Adipose tissue (tissue), 3 donors: ENCODE measurements around the gene SPHK1. TPM values are rescaled to one million over a fixed set of nuclear protein-coding genes. Genes with fewer than 3 reads are reported as not detected.

Experiments
- H3K27ac ChIP-seq: one replicate; pipeline ENCODE4 v1.5.1; 2013; ENCODE audit warnings: low read depth, low read length
- WGBS, 3 donors: extraction: QIAGEN DNeasy Blood & Tissue Kit; methylation state at CpG; one replicate each; pipeline ENCODE4 v1.1.7; 2013; 5-methylcytosine and 5-hydroxymethylcytosine counted together
- polyA plus RNA-seq, 3 donors: library from polyadenylated mRNA; stranded (reverse); fragments of 200-250 nt; gene quantifications; one replicate each; pipeline ENCODE4 v1.2.3, GENCODE V29; 2013
- donor health status: healthy with polysubstance abuse.
- donor health status: Bipolar disorder and iron deficiency.
- donor health status: healthy.

SPHK1 gene
- polyA plus RNA-seq, 3 donors: 8.4 to 33.0 (median 15.5) TPM

DNA sequence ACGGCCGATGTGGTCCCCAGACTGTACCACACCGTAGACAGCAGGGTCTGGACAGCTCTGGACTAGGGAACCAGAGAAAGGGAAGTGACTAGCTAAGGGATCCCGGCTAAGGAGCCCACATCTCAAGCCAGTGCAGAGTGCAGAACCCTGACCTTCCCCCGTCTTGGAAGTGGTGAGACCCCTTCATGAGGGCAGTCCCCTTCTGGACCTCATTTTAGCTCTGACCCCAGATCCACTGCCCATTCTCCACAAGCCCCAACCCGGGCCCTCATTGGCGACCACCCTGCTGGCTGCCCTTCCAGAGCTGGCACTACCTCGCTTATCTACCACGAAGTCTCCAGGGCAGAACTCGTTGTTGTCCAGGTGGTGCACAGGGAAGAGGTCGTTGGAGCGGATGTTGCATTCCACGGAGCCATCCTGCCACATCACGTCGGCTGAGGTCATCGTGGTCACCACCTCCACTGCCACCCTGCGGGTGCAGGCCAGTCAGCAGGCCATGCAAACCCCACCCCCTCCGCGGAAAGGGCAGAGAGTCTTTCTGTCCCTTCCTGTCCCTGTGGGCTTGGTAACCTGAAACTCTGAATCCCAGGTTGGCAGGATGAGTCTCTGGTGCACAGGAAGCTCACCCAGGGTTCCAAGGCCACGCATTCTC, 14.2 kb downstream of the SPHK1 start:
- WGBS, 3 donors: 80 to 82% (median 81%) methylated on average over 20 of the region's 20 CpGs

DNA sequence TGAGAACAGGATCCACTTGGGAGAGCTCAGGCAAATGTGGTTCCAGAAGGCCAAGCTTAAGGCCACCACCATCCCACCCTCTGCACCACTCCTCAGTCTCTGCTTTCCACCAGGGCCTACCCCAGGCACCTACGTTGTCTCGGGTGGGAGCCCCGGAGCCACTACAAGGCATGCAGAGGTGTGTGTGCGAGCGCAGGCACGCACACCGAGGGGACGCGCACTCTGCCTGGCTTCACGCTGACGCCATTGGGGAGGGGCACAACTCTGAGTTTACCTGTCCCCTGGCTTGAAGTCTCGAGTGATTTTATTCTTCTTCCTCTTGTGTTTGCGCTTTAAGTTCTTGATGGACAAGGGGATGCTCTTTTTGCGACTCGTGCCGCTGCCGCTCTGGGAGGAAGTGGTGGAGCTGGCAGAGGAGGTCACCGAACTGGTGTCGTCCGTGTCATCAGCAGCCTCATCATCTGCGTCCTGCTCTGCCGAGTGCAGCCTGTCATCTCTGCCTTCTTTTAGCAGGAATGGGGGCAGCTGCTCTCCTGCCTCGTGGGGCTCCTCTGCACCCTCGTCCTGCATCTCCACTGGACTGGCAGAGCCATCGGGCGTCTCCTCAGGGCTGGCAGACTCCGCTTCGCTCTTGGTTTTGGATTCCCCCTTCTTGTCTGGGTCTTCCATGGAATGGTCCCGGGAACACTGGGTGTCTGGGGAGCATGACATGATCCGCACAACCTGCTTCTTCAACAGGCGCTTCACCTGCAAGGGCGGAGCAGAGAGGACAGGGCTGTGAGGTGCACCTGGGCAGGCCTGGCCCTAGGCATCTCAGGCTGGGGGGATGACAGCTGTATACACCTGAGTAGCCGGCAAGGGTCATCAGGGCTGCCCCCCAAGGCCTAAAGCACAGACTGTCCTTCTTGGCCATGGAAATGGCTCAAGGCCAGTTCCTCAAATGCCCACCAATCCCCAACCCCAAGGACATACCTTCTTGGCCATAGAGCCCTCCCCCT, 15.1 kb downstream of the SPHK1 start:
- H3K27ac ChIP-seq: no peak overlapping the region
- 91% methylated on average over 33 of the region's 33 CpGs for WGBS, 3 donors

More for the DNA sequence above, 14.2 kb downstream of the SPHK1 start:
- H3K27ac ChIP-seq: no peak overlapping the region

DNA sequence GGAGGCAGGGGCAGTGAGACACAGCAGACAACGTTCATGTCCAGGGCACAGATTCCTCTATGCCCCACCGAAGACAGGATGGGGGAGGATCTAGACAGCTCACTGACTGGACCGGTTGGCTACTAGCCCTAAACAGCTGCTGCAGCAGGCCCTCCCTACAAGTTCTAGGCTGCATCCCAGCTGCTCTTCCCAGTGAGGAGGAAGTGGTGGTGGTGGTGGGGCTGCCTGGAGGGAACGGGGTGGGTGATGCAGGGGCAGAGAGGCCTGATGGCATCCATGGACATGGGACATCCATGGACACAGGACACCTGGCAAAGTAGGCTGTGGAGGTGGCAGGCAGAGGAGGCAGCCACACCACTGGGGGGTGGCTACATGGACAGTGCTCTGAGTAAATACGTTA, 18.3 kb downstream of the SPHK1 start:
- no peak overlapping the region for H3K27ac ChIP-seq
- 78 to 82% (median 82%) methylated on average over 5 of the region's 5 CpGs for WGBS, 3 donors

DNA sequence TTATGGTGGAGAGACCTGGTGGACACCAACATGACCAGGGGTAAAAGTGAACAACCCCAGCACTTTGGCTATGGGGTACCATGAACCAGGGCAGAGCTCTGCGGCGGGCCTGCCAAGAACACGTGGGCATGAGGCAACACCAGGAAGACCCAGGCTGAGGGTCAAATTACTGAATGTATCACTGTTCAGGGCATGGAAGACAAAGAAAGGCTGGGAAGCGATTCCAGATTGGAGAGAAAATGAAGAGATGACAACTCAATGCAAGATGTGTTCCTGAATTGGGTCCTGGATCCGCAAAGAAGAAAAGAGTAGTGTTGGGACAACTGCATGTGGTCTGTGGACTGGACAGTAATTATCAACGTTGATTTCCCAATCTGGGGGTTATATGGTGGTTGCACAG, 19.8 kb downstream of the SPHK1 start:
- WGBS, 3 donors: 84 to 90% (median 85%) methylated on average over 6 of the region's 6 CpGs
- H3K27ac ChIP-seq: no peak overlapping the region

DNA sequence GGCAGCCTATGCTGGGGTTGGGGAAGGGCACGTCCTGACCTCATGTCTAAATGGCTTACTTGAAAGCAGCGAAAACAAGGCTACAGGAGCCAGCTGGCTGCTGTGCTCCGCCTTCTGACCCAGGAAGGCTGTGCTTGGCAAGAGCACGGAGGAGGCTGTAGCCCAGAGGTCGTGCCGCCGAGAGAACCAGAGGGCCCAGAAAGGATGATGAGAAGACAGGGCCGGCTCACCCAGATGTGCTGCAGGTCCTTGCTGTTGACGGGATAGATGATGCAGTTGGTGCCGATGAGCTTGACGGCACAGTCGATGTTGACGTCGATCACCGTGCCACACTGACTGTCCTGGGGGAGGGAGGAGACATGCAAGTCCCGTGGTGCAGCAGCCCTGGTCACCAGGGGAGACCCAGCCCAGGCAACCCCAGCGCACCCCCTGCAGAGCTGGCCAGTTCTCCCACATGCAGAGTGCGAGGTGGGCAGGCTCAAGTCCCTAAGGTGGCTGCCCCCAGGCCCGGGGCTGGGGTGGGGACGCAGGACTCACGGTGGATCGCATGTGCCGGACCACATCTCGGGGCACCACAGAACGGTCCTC, 20.7 kb downstream of the SPHK1 start:
- 82 to 88% (median 85%) methylated on average over 25 of the region's 25 CpGs for WGBS, 3 donors
- H3K27ac ChIP-seq: no peak overlapping the region

DNA sequence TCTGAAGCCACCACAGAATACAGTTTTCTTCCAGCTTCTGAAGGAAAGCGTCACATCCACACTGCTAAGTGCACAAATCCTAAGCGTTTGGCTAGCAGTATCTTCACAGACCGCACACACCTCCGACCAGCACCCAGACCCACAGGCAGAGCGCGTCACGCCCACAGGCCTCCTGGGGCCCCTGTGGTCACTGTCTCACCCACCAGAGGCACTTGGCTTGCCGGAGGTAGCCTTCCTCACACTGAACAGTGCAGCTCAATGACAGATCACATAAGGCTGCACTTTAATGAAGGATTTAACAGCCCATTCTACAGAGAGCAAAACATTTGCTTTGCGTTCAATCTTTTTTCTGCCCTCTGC, 21.2 kb downstream of the SPHK1 start:
- H3K27ac ChIP-seq: no peak overlapping the region

DNA sequence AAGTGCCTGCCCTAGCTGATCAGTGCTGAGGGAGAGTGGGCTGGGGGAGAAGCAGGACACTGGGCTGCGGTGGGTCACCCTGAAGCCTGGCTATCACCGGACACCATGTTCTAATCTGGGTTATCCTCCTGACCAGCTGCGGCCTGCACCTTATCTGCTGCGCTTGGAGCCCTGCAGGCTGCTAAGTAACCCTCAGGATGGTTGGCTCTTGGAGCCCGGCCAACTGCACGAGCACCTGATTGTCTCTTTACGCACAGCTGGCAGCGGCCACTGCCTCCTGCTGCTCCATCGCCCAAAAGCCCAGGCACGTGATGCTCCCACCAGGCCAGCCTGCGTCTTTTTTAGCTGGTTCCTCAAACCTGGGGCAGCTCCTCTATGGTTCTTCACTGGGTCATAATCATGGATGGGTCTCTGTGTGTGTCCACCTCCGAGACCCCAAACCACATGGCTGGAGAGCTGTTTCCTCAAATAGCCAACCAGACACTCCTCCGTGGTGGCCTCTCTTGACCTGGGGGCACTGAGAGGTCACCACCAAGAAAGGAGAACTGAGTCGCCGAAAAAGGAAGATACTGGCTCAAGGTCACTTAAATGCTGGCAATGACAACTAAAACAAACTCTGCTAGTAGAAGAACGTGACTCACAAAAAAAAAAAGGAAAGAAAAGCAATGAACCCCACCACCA, 21.7 kb downstream of the SPHK1 start:
- 60 to 71% (median 68%) methylated on average over 16 of the region's 16 CpGs for WGBS, 3 donors
- H3K27ac ChIP-seq: no peak overlapping the region

More for the DNA sequence above, 21.2 kb downstream of the SPHK1 start:
- 87 to 95% (median 93%) methylated on average over 9 of the region's 9 CpGs for WGBS, 3 donors

DNA sequence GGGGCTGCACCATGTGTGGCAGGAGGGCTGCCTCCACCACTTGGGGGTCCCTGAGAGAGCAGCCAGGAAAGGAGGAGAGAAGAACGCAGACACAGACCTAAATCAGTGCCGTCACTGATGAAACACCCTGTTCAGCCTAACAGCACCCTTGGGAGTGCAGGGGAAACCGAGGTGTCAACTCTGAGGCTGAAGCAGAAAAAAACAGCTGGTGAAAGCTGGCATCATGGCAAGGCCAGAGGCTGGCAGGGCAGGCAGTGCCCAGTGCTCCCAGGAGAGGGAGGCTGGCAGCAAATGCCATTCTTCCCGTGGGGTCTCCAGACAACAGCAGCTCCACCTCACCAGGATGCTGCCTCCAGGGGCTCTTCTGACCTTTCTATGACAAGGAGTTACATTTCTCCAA, 23.1 kb downstream of the SPHK1 start:
- no peak overlapping the region for H3K27ac ChIP-seq
- 60 to 80% (median 78%) methylated on average over 4 of the region's 4 CpGs for WGBS, 3 donors

DNA sequence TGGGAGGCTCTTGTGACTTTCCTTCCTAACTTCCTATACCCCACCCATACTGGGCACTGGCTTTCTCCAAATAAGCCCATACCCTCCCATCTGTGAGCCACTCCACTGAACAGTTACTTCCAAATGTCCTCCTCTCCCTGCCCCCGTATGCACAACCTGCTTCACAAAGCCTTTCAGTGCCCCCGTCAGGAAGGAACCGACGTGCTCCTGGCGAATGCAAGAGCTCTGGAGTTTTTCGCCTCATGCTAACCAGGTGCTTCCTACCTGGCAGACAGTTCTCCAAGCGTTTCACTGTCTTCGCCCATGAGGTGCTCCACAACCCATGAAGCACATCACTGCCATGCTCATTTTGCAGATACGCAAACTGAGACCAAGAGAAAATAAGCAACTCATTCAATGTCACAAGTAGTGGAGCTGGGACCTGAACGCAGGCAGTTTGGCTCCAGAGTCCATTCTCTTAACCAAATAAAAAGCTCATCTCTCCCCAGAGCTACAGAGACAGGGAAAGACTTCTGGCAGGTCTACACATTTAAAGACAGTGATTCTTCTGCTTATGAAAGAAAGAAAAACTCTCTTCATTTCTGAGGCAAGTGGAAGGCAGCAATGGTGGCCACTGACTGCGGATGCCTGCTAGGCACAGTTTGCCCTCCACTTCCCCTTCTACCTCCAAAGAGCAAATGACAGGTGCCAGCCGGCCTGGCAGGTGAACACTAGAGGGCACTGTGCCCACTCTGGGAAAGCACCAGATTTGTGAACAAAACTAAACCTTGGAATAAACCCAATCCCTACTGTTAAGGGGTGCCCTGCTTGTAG, 23.8 kb downstream of the SPHK1 start:
- H3K27ac ChIP-seq: no peak overlapping the region
- WGBS, 3 donors: 67 to 76% (median 71%) methylated on average over 12 of the region's 12 CpGs

DNA sequence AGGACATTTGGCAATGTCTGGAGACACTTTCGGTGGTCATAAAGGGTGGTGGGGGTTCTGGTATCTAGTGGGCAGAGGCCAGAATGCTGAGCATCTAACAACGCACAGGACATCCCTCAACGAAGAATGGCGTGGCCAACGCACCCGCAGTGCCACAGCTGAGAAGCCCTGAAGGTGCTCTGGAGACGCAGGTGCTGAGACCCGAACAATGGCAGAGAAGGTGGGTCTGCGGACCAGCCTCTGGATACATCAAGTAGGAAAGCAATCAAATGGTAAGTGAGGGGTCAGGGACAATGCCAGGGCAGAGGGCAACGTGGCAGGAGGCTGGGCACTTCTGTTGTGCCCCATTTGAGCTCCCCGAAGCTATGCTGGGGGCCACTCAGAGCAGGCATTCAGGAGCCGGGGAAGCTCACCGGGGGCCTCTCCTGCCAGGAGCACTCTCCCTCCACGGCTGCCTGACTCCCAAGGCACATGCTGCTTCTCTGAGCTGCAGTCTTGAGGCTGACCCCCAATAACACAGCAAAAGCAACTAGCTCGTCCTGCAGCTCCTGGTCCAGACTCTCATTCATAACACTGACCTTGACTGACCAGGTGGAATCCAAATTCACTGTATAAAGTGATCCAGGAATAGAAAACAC, 26.0 kb downstream of the SPHK1 start:
- WGBS, 3 donors: 90 to 95% (median 93%) methylated on average over 15 of the region's 15 CpGs

DNA sequence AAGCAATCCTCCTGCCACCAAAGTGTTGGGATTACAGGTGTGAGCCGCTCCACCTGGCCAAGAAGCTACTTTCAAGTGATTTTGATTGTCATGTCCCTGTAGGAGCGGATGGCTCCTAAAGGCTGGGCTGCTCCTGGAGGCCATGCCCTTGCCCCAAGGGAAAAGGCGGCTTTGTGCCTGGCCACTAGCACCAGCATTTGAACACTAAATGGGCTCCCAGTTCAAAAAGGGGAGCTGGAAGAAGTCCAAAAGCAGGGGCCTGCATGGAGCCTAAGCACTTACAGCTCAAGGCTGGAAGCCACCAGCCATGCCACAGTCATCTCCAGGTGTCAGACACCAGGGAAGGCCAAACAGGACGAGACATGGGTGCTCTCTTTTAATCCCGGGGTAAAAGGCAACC, 26.8 kb downstream of the SPHK1 start:
- WGBS, 3 donors: 93 to 99% (median 93%) methylated on average over 5 of the region's 5 CpGs

More for the DNA sequence above, 26.0 kb downstream of the SPHK1 start:
- H3K27ac ChIP-seq: no peak overlapping the region

DNA sequence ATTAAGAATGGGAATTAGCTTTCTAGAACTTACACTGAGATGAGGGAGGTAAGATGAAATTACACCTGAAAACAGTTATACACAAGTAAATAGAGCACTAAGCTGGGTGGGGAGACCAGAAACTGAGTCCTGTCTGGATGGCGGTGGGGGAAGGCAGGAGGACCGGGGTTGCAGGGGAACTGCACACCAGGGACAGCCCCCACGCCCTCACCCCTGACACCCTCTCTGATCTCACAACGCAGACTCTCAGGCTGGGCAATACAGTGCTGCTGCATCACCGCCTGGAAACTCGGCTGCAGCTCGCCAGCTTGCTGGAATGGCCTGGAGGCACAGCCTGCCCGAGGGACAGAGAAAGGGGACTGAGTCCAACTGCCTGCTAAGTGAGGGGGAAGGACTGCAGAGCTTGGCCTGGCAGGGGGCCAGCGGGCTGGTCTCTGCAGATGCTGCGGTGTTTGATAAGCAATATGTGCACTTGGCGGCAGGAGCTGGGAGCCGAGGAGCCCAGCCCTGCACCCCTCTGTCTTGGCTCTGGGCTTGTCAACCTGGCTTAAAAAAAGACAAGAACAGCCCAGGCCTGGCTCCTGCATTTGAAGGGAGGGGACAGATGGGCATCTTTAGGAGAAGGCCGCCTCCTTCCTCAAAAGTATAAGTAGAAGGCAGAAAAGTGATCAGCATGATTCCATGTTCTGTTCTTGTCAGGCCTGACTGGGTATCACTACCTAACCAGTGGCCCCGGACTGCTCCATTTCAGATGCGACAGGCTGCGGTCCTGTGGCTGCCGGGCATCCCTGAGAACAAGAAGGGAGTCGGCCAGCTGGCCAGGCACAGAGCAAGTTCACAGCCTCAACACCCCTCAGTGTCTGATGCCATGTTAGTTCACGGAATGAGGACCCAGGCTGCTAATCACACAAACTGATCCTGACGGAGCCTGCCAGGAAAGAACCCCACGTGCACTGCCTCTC, 30.2 kb downstream of the SPHK1 start:
- no peak overlapping the region for H3K27ac ChIP-seq
- 47 to 50% (median 50%) methylated on average over 21 of the region's 21 CpGs for WGBS, 3 donors

More for the DNA sequence above, 26.8 kb downstream of the SPHK1 start:
- no peak overlapping the region for H3K27ac ChIP-seq

DNA sequence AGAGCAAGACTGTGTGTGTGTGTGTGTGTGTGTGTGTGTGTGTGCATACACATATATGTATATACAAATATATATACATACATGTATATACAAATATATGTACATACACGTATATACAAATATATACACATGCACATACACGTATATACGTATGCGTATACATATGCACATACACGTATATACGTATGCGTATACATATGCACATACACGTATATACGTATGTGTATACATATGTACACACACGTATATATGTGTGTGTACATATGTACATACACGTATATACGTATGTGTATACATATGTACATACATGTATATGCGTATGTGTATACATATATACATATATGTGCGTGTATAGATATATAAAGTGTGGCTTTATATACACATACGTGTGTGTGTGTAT, 31.4 kb downstream of the SPHK1 start:
- no peak overlapping the region for H3K27ac ChIP-seq
- WGBS, 3 donors: 82 to 90% (median 83%) methylated on average over 15 of the region's 15 CpGs

DNA sequence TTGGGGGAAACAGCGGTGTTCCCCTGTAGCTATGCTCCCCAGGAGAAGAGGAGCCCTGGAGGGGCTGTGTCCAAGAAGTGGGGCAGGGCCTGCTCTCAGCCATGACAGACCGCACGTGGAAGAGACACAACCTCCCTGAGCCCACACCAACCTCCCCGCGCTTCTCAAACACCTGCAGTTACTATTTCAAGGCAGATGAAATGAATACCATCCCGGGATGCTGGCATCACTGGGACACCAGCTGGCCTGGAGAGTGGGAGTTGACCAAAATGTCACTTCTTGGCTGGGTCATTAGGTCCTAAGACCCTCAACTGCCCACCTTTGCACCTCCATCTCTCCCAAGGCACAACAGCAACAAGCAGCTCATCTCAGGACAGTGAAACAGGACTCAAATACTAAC, 32.0 kb downstream of the SPHK1 start:
- WGBS, 3 donors: 89 to 96% (median 91%) methylated on average over 6 of the region's 6 CpGs
- no peak overlapping the region for H3K27ac ChIP-seq

DNA sequence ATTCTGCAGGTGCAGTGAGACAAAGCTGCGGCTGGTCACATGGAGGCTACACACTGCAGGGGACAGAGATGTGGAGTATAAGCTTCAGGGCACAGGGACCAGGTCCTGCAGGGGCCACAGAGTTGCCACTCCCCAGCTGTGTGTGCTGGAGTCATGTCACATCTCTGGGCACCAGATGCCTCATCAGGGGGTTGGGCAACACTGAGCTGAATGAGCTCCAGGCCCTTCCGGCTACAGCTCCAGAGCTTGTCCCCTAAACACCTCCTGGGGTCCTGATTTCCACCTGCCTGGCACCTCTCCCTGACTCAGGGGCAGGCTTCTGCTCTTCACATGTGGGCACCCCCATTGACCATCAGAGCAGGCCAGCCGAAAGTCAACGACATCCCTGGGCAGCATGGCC, 32.5 kb downstream of the SPHK1 start:
- WGBS, 3 donors: 94 to 96% (median 95%) methylated on average over 4 of the region's 4 CpGs
- H3K27ac ChIP-seq: no peak overlapping the region

DNA sequence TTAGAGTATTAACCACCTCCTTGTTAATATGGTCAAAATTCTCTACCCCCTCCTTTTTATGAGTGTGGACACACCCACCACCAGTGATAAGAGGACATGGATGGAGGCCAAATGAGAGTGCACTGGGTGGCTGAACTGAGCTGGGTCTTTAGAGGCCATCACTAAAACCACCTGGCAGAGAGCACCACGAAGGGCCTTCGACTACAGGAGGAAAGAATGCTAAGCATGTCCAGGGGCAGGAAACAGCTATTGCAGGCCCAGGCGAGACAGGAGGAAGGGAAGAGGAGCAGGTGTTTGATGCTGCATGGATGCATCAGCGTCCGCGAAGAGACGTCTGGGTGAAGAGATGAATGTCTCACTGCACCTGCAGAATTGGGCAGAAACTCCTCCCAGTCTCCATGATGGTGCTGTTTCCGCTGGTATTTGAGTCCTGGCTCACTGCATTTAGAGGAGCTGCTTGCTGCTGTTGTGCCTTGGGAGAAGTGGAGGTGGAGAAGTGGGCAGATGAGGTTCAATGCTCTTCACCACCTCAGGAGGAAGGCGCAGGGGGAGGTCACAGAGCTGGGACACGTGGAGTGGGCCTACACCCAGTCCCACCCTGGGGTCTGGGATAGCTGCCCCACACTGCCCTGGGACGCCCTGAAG, 33.2 kb downstream of the SPHK1 start:
- H3K27ac ChIP-seq: no peak overlapping the region
- WGBS, 3 donors: 59 to 72% (median 69%) methylated on average over 11 of the region's 11 CpGs
